ENCODE measurements around the gene RSPRY1. TPM values are rescaled to one million over a fixed set of nuclear protein-coding genes. Genes with fewer than 3 reads are reported as not detected.

RSPRY1 gene
- polyA plus RNA-seq, 2 of the 4 experiments (the other 2 are of a cell fraction): 32.2 to 50.0 TPM

DNA sequence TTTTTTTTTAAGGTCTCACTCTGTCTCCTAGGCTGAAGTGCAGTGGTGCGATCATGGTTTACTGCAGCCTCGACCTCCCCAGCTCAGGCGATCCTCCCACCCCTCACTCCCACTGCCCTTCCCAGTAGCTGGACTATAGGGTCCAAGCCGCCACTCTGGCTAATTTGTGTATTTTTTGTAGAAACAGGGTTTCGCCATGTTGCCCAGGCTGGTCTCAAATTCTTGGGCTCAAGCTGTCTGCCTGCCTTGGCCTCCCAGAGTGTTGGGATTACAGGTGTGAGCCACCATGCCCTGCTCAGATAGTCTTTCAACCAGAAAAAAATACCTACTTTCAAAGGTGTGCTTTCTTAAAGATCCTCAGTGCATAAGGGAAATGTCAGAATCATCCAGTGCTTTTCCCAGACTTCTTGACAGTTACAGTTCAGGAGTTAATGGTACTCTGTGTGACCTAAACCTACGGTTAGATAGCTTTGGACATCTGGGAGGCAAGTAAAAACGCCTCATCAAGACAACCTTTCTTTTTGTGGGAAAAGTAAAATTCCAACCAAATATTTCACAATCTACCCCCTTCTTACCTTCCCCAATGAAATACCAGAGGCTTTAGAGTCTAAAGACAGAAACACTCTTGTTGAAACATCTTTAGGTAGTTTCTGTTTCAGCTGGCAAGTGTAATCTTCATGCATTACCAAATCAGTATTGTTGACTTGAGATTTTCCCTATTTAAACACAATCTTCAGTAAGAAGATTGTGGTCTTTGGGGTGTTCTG lies 6.8 kb downstream of the RSPRY1 start:
- ChIA-PET CTCF (interaction anchor here (1.7 kb wide), 1 partner anchor 224 kb away, joined by 5 read pairs; no protein-coding TSS in a partner anchor), POLR2A (no interaction called here)
- H3K4me2 ChIP-seq: peak overlapping the region; percentile 79
- TF ChIP-seq PHF8 (IDR thresholded peaks at IDR 0.05; ENCODE audit: borderline replicate concordance, low read depth) (no peak), CEBPB (IDR thresholded peaks at IDR 0.05) (peak; percentile 38 to 62; a peak in 3 of 4 replicates)
- peak overlapping the region; percentile 86 to 90 for H3K27ac ChIP-seq
- FAIRE-seq (peak; percentile 82), ATAC-seq (no peak), DNase-seq (ENCODE audit: low read depth in 1 of 2, low spot score in 1 of 2) (no peak)
- WGBS (ENCODE audit: missing lambda C conversion rate): 65% methylated on average over 7 of the region's 7 CpGs
- no peak overlapping the region; the same call in 2 of the 3 replicates for H3K4me3 ChIP-seq
- peaks cover 77% of the 10 kb centered on the region for H3K4me1 ChIP-seq
- no peaks in the 10 kb centered on the region for H3K9me3 ChIP-seq

GRCh38 chr16:57194512-57194911 lies 8.4 kb downstream of the RSPRY1 start:
- FAIRE-seq (peak; percentile 99), DNase-seq (ENCODE audit: low read depth in 1 of 2, low spot score in 1 of 2) (peak; percentile 87 to 90), ATAC-seq (peak; percentile 90 to 98)
- POLR2A ChIA-PET: interaction anchor here (1.5 kb wide), 1 partner anchor 9 kb away, joined by 13 read pairs; the partner anchor contains the start of genes PSME3IP1 and RSPRY1
- CTCF ChIA-PET: interaction anchor here (0.6 to 0.7 kb wide), 2 partner anchors 266 to 290 kb away, joined by 3 to 5 read pairs; no protein-coding TSS in a partner anchor
- Histone ChIP-seq H3K4me2 (peak overlapping the region; percentile 79), H3K9me3 (no peaks in the 10 kb centered on the region), H3K4me1 (peaks cover 72% of the 10 kb centered on the region), H3K27ac (peak overlapping the region; percentile 86 to 90), H3K4me3 (no peak overlapping the region)
- TF ChIP-seq CEBPB (IDR thresholded peaks at IDR 0.05): peak in 1 of 2 experiments; percentile 45; a peak in 1 of 4 replicates
- TF ChIP-seq SREBF2 (IDR thresholded peaks at IDR 0.05): no peak
- no peak for TF ChIP-seq SMC3 (IDR thresholded peaks at IDR 0.05)
- no peak for TF ChIP-seq RCOR1 (IDR thresholded peaks at IDR 0.05; ENCODE audit: low read depth, low read length)
- TF ChIP-seq MYC (IDR thresholded peaks at IDR 0.05; ENCODE audit: borderline replicate concordance, low read length): no peak
- no peak for TF ChIP-seq RFX5 (IDR thresholded peaks at IDR 0.05)
- no peak for TF ChIP-seq CTCF (IDR thresholded peaks at IDR 0.05)
- no peak for TF ChIP-seq NR3C1 (IDR thresholded peaks at IDR 0.05)
- TF ChIP-seq MAZ (IDR thresholded peaks at IDR 0.05; ENCODE audit: borderline replicate concordance, low read depth, low read length): no peak
- no peak for TF ChIP-seq CHD2 (IDR thresholded peaks at IDR 0.05; ENCODE audit: low read length, partially characterized antibody)
- no peak for TF ChIP-seq NFE2L2 (conservative IDR thresholded peaks at IDR 0.05; ENCODE audit: low read length)
- TF ChIP-seq, protein P1, sequence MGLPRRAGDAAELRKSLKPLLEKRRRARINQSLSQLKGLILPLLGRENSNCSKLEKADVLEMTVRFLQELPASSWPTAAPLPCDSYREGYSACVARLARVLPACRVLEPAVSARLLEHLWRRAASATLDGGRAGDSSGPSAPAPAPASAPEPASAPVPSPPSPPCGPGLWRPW (IDR thresholded peaks at IDR 0.05): no peak
- TF ChIP-seq ZNF302 (CRISPR knock-in tag; IDR thresholded peaks at IDR 0.05): no peak
- TF ChIP-seq MAX (IDR thresholded peaks at IDR 0.05): peak; percentile 45; the same call in 1 of the 2 replicates
- TF ChIP-seq JUN (IDR thresholded peaks at IDR 0.05): peak; percentile 47 to 57; a peak in 2 of 5 replicates
- no peak for TF ChIP-seq NPAS2 (CRISPR knock-in tag; IDR thresholded peaks at IDR 0.05; ENCODE audit: borderline replicate concordance)
- no peak for TF ChIP-seq HMGXB4 (CRISPR knock-in tag; IDR thresholded peaks at IDR 0.05; ENCODE audit: borderline replicate concordance)
- TF ChIP-seq PBX3 (IDR thresholded peaks at IDR 0.05): no peak
- no peak for TF ChIP-seq EHF (CRISPR knock-in tag; IDR thresholded peaks at IDR 0.05)
- TF ChIP-seq HOXB13 (CRISPR knock-in tag; IDR thresholded peaks at IDR 0.05; ENCODE audit: low read depth): no peak
- TF ChIP-seq KDM1A (IDR thresholded peaks at IDR 0.05; ENCODE audit: low read depth): no peak
- no peak for TF ChIP-seq KDM5A (IDR thresholded peaks at IDR 0.05)
- TF ChIP-seq BCL3 (IDR thresholded peaks at IDR 0.05): no peak
- TF ChIP-seq RNF2 (IDR thresholded peaks at IDR 0.05; ENCODE audit: borderline replicate concordance, low read depth): no peak
- no peak for TF ChIP-seq MAFK (IDR thresholded peaks at IDR 0.05; ENCODE audit: partially characterized antibody)
- no peak for TF ChIP-seq HDAC2 (IDR thresholded peaks at IDR 0.05)
- TF ChIP-seq EP300 (IDR thresholded peaks at IDR 0.05): peak in 1 of 2 experiments; percentile 18; a peak in 2 of 5 replicates
- TF ChIP-seq RAD21 (conservative IDR thresholded peaks at IDR 0.05 in 1 of 2, IDR thresholded peaks at IDR 0.05 in 1 of 2): peak in 1 of 2 experiments; percentile 10; a peak in 1 of 5 replicates
- TF ChIP-seq CBX8 (IDR thresholded peaks at IDR 0.05): no peak
- no peak for TF ChIP-seq POLR2AphosphoS2 (conservative IDR thresholded peaks at IDR 0.05; ENCODE audit: low read length)
- no peak for TF ChIP-seq TFCP2L1 (CRISPR knock-in tag; IDR thresholded peaks at IDR 0.05)
